HepG2 (cell line): ENCODE measurements around the gene CBFA2T2. TPM values are rescaled to one million over a fixed set of nuclear protein-coding genes. Genes with fewer than 3 reads are reported as not detected.

Source experiments
- CBFB ChIP-seq: sonication (generic); formaldehyde crosslinking; IDR thresholded peaks from 2 replicates; pipeline ENCODE4 v1.4.0; 2020; ENCODE audit warnings: missing genetic modification reagents
- EP300 ChIP-seq, 3 experiments: sonication (generic) in 1 of 3; formaldehyde crosslinking in 1 of 3; IDR thresholded peaks; 2 replicates each; pipeline versions ENCODE4 v1.5.1 to v1.6.1; 2011 to 2020; ENCODE audit warnings: low read depth in 2 of 3, low read length in 2 of 3, borderline replicate concordance in 1 of 3, improper control_type of control experiment in 1 of 3, mild to moderate bottlenecking in 1 of 3, missing genetic modification reagents in 1 of 3, moderate library complexity in 1 of 3
- FOXO1 ChIP-seq: sonication (generic); formaldehyde crosslinking; IDR thresholded peaks from 2 replicates; pipeline ENCODE4 v1.4.0; 2020; ENCODE audit warnings: missing genetic modification reagents
- HDAC6 ChIP-seq: fragments of 200-600 bp; sonication (generic); IDR thresholded peaks from 2 replicates; pipeline ENCODE4 v1.7.0; 2017; ENCODE audit warnings: mild to moderate bottlenecking, antibody characterized with exemption, low read length, low read depth
- HNRNPUL1 ChIP-seq: fragments of 200-400 bp; formaldehyde crosslinking; IDR thresholded peaks from 2 replicates; pipeline ENCODE4 v1.6.1; 2017; ENCODE audit warnings: low read depth, mild to moderate bottlenecking, low read length, moderate library complexity
- NFE2 ChIP-seq: sonication (generic); formaldehyde crosslinking; IDR thresholded peaks from 2 replicates; pipeline ENCODE4 v1.4.0; 2020; ENCODE audit warnings: missing genetic modification reagents
- PAWR ChIP-seq: sonication (generic); formaldehyde crosslinking; IDR thresholded peaks from 2 replicates; pipeline ENCODE4 v1.4.0; 2020; ENCODE audit warnings: missing genetic modification reagents, mild to moderate bottlenecking, borderline replicate concordance
- RFX1 ChIP-seq: fragments of 450-650 bp; IDR thresholded peaks from 2 replicates; pipeline ENCODE4 v1.6.1; 2017
- SP1 ChIP-seq, 2 experiments: fragments of 450-650 bp in 1 of 2; sonication (generic) in 1 of 2; formaldehyde crosslinking in 1 of 2; IDR thresholded peaks; 2 replicates each; pipeline versions ENCODE4 v1.4.0 to v1.6.1; 2016 to 2020; ENCODE audit warnings: missing genetic modification reagents in 1 of 2
- SRY ChIP-seq: sonication (generic); formaldehyde crosslinking; IDR thresholded peaks from 2 replicates; pipeline ENCODE4 v1.8.0; 2022; ENCODE audit warnings: mild to moderate bottlenecking, missing genetic modification reagents
- ZBTB34 ChIP-seq: sonication (generic); formaldehyde crosslinking; IDR thresholded peaks from 2 replicates; pipeline ENCODE4 v1.8.0; 2022; ENCODE audit warnings: mild to moderate bottlenecking, missing genetic modification reagents
- ZBTB38 ChIP-seq: sonication (generic); formaldehyde crosslinking; IDR thresholded peaks from 2 replicates; pipeline ENCODE4 v1.5.1; 2020; ENCODE audit warnings: mild to moderate bottlenecking, missing genetic modification reagents
- ZEB1 ChIP-seq: IDR thresholded peaks from 2 replicates; pipeline ENCODE4 v1.6.1; 2012; ENCODE audit warnings: mild to moderate bottlenecking, low read depth, inconsistent platforms; ENCODE audit not compliant: insufficient replicate concordance
- ZNF253 ChIP-seq: sonication (generic); formaldehyde crosslinking; IDR thresholded peaks from 2 replicates; pipeline ENCODE4 v1.8.0; 2022; ENCODE audit warnings: mild to moderate bottlenecking, missing genetic modification reagents, borderline replicate concordance
- ZNF296 ChIP-seq: sonication (generic); formaldehyde crosslinking; conservative IDR thresholded peaks from 2 replicates; pipeline ENCODE4 v1.5.0; 2020; ENCODE audit warnings: mild to moderate bottlenecking, missing genetic modification reagents
- ZNF619 ChIP-seq: sonication (generic); formaldehyde crosslinking; IDR thresholded peaks from 2 replicates; pipeline ENCODE4 v1.4.0; 2020; ENCODE audit warnings: mild to moderate bottlenecking, missing genetic modification reagents
- polyA plus RNA-seq, 8 experiments: library from polyadenylated mRNA; depleted of rRNA in 3 of 8; stranded (reverse) in 7 of 8; unstranded in 1 of 8; fragments of >200 nt; fragmentation: Illumina TruSeq in 4 of 8; extraction: Trizol in 4 of 8; gene quantifications; 2 replicates each; pipeline versions ENCODE4 v1.2.1 to v1.2.3, GENCODE V29; 2011 to 2016; ENCODE audit warnings: low read depth in 4 of 8, missing spikeins in 1 of 8, mixed read lengths in 1 of 8; ENCODE audit not compliant: insufficient read depth in 1 of 8
- total RNA-seq, 5 experiments: library from RNA; depleted of rRNA; stranded (reverse); fragments of >200 nt; fragmentation: Illumina TruSeq; extraction: Trizol; gene quantifications; 2 replicates each; pipeline ENCODE4 v1.2.3, GENCODE V29; 2016; ENCODE audit warnings: low read depth in 1 of 5
- TF ChIP-seq, protein P1 (sequence below): IDR thresholded peaks from 2 replicates; pipeline ENCODE4 v1.6.1; 2016; ENCODE audit warnings: low read depth, control low read depth
- TF ChIP-seq, protein P2 (sequence below): IDR thresholded peaks from 2 replicates; pipeline ENCODE4 v1.6.1; 2018; ENCODE audit warnings: missing genetic modification reagents
- TF ChIP-seq, protein P3 (sequence below): sonication (generic); formaldehyde crosslinking; IDR thresholded peaks from 2 replicates; pipeline ENCODE4 v1.4.0; 2020; ENCODE audit warnings: missing genetic modification reagents, borderline replicate concordance

Gene CBFA2T2
- total and polyA plus RNA-seq, 2 of the 13 experiments (the other 11 are each of a cell fraction or from before 2014, with no cell fraction given) = 6.3 to 21.2 TPM

DNA sequence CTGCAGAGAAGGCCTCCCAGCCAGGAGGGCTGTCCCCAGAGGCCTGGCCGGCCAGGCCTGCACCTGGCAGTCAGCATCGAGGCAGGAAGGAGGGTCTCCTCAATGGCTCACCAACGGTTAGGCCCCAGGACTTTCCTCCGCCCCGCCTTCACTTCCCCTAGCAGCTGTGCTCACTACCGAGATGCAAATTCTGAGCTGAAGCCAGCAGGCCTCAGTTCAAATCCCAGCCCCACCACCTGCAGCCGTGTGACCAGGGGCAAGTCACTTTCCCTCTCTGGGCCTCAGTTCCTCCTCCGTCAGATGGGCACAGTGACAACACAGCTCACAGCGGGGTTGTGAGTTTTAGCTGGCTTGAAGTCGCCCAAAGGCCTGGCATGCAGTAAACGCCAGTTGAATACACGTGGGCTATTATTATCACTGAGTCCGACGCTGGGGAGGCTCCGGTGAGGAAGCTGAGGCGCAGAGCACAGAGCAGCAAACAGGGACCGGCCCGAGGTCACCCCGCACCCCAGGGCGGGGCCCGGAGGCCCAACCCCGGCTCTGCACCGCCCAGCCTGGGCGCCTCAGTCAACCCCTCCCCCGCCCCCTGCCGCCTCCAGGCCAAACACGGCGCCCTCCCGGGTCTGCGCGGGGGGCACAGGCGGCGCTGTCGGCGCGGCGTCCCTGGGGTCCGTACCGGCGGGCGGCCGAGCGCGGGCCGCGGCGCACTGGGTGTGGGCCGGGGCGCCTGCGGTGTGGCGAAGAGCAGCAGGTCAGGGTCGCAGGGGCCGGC is 195.6 kb downstream of the CBFA2T2 start (continued):
- no peak for TF ChIP-seq ZBTB34 (CRISPR knock-in tag)
- TF ChIP-seq FOXO1 (CRISPR knock-in tag) = no peak
- TF ChIP-seq HNRNPUL1 = no peak
- TF ChIP-seq PAWR = no peak; the same call in 1 of the 2 replicates
- no peak for TF ChIP-seq CBFB (CRISPR knock-in tag)
- 0 out of 4 replicates have a peak, but pooled peaks of 1 of the 2 experiments have one; percentile 53 for TF ChIP-seq EP300 (IDR thresholded peaks at IDR 0.05; ENCODE audit: low read depth in 2 of 2, low read length in 2 of 2)
- TF ChIP-seq EP300 (CRISPR knock-in tag; IDR thresholded peaks at IDR 0.05; ENCODE audit: borderline replicate concordance) = no peak
- no peak for TF ChIP-seq ZNF296
- 0 out of 2 replicates have a peak, but pooled peaks have one; percentile 15 for TF ChIP-seq SRY (CRISPR knock-in tag)
- TF ChIP-seq RFX1 = no peak
- TF ChIP-seq ZNF619 (CRISPR knock-in tag) = no peak
- TF ChIP-seq, protein P1, sequence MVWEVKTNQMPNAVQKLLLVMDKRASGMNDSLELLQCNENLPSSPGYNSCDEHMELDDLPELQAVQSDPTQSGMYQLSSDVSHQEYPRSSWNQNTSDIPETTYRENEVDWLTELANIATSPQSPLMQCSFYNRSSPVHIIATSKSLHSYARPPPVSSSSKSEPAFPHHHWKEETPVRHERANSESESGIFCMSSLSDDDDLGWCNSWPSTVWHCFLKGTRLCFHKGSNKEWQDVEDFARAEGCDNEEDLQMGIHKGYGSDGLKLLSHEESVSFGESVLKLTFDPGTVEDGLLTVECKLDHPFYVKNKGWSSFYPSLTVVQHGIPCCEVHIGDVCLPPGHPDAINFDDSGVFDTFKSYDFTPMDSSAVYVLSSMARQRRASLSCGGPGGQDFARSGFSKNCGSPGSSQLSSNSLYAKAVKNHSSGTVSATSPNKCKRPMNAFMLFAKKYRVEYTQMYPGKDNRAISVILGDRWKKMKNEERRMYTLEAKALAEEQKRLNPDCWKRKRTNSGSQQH = no peak; the same call in 1 of the 2 replicates
- no peak for TF ChIP-seq SP1 (IDR thresholded peaks at IDR 0.05)
- TF ChIP-seq SP1 (CRISPR knock-in tag; IDR thresholded peaks at IDR 0.05) = peak; percentile 17; the same call in 1 of the 2 replicates
- TF ChIP-seq, protein P2, sequence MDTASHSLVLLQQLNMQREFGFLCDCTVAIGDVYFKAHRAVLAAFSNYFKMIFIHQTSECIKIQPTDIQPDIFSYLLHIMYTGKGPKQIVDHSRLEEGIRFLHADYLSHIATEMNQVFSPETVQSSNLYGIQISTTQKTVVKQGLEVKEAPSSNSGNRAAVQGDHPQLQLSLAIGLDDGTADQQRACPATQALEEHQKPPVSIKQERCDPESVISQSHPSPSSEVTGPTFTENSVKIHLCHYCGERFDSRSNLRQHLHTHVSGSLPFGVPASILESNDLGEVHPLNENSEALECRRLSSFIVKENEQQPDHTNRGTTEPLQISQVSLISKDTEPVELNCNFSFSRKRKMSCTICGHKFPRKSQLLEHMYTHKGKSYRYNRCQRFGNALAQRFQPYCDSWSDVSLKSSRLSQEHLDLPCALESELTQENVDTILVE (CRISPR knock-in tag) = peak; percentile 18; the same call in 1 of the 2 replicates
- TF ChIP-seq, protein P3, sequence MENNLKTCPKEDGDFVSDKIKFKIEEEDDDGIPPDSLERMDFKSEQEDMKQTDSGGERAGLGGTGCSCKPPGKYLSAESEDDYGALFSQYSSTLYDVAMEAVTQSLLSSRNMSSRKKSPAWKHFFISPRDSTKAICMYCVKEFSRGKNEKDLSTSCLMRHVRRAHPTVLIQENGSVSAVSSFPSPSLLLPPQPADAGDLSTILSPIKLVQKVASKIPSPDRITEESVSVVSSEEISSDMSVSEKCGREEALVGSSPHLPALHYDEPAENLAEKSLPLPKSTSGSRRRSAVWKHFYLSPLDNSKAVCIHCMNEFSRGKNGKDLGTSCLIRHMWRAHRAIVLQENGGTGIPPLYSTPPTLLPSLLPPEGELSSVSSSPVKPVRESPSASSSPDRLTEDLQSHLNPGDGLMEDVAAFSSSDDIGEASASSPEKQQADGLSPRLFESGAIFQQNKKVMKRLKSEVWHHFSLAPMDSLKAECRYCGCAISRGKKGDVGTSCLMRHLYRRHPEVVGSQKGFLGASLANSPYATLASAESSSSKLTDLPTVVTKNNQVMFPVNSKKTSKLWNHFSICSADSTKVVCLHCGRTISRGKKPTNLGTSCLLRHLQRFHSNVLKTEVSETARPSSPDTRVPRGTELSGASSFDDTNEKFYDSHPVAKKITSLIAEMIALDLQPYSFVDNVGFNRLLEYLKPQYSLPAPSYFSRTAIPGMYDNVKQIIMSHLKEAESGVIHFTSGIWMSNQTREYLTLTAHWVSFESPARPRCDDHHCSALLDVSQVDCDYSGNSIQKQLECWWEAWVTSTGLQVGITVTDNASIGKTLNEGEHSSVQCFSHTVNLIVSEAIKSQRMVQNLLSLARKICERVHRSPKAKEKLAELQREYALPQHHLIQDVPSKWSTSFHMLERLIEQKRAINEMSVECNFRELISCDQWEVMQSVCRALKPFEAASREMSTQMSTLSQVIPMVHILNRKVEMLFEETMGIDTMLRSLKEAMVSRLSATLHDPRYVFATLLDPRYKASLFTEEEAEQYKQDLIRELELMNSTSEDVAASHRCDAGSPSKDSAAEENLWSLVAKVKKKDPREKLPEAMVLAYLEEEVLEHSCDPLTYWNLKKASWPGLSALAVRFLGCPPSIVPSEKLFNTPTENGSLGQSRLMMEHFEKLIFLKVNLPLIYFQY (CRISPR knock-in tag) = no peak
- no peak; the same call in 1 of the 2 replicates for TF ChIP-seq ZBTB38
- no peak for TF ChIP-seq NFE2 (CRISPR knock-in tag)
- TF ChIP-seq ZEB1 = no peak
- TF ChIP-seq HDAC6 = no peak
- TF ChIP-seq ZNF253 = no peak
